HG02870 (cell line): ENCODE measurements around the gene C8B.

Experiments used
- ATAC-seq: cut with Tn5 transposase; IDR thresholded peaks from one replicate; pipeline ENCODE4 v1.9.1; 2021; ENCODE audit warnings: mild to moderate bottlenecking, moderate library complexity; ENCODE audit not compliant: unreplicated experiment

C8B gene

GRCh38 chr1:56965916-56966697 is at the start of gene C8B:
Gene C8B (minus strand): TSS chr1:56966015. CDS start chr1:56965948, 67 bp downstream.
- ATAC-seq = no peak

GRCh38 chr1:57015071-57015470 is 49.3 kb upstream of the C8B start:
- ATAC-seq = no peak

GRCh38 chr1:57013522-57013921 is 47.7 kb upstream of the C8B start:
- ATAC-seq = no peak

GRCh38 chr1:57012315-57012714 is 46.5 kb upstream of the C8B start:
- no peak for ATAC-seq

- no peak for ATAC-seq
Measured at GRCh38 chr1:57010511-57010910, 44.7 kb upstream of the C8B start.

GRCh38 chr1:57007948-57008347 is 42.1 kb upstream of the C8B start:
- no peak for ATAC-seq

GRCh38 chr1:57007472-57007871 is 41.7 kb upstream of the C8B start:
- ATAC-seq = no peak

GRCh38 chr1:57003398-57004139 is 37.8 kb upstream of the C8B start:
- ATAC-seq = no peak

GRCh38 chr1:56995414-56996100 is 29.7 kb upstream of the C8B start:
- no peak for ATAC-seq

GRCh38 chr1:56993475-56993874 is 27.7 kb upstream of the C8B start:
- ATAC-seq = no peak

- no peak for ATAC-seq
Measured at GRCh38 chr1:56992318-56993125, 26.7 kb upstream of the C8B start.

- no peak for ATAC-seq
Measured at GRCh38 chr1:56991576-56991975, 25.8 kb upstream of the C8B start.

- no peak for ATAC-seq
Measured at GRCh38 chr1:56986397-56986796, 20.6 kb upstream of the C8B start.

- no peak for ATAC-seq
Measured at GRCh38 chr1:56985857-56986256, 20.0 kb upstream of the C8B start.

- no peak for ATAC-seq
Measured at GRCh38 chr1:56983484-56983883, 17.7 kb upstream of the C8B start.

- ATAC-seq = no peak
Measured at GRCh38 chr1:56979986-56980755, 14.4 kb upstream of the C8B start.

GRCh38 chr1:56978819-56979218 is 13.0 kb upstream of the C8B start:
- no peak for ATAC-seq

GRCh38 chr1:56977910-56978309 is 12.1 kb upstream of the C8B start:
- no peak for ATAC-seq

- no peak for ATAC-seq
Measured at GRCh38 chr1:56975446-56975845, 9.6 kb upstream of the C8B start.
